B cell (primary cell): ENCODE data around the gene WWP2. TPM values are rescaled to one million over a fixed set of nuclear protein-coding genes. Genes with fewer than 3 reads are reported as not detected.

Source experiments
- ATAC-seq: fragments of 200-7000 bp; cut with Tn5 transposase; one replicate; pipeline ENCODE4 v1.10.0; 2021; ENCODE audit warnings: low read depth, mild to moderate bottlenecking, moderate number of reproducible peaks, moderate library complexity
- CTCF ChIA-PET: fragments of 350-600 bp; sonication (Branson Sonifier 250); formaldehyde crosslinking; loops from one replicate; lab custom pipeline; 2021; ENCODE audit warnings: antibody characterized with exemption, inconsistent platforms; lab: Charles Lee
- POLR2A ChIA-PET: fragments of 350-600 bp; sonication (Branson Sonifier 250); formaldehyde crosslinking; loops from one replicate; lab custom pipeline; 2021; ENCODE audit warnings: antibody characterized with exemption; lab: Charles Lee
- DNase-seq: peaks from one replicate; pipeline ENCODE4 v3.0.0; 2013
- H2AFZ ChIP-seq: 2 replicates; pipeline ENCODE4 v1.6.1; 2012; ENCODE audit warnings: mild to moderate bottlenecking, low read depth, low read length; ENCODE audit not compliant: insufficient read depth, poor library complexity, severe bottlenecking
- H3K27ac ChIP-seq, 2 donors: 1 replicate in 1 of 2; 2 replicates in 1 of 2; pipeline ENCODE4 v1.5.1; 2012 to 2013; ENCODE audit warnings: low read length in 2 of 2, mild to moderate bottlenecking in 2 of 2, moderate library complexity in 1 of 2
- H3K27me3 ChIP-seq, 4 experiments: fragments of 200-600 bp in 1 of 4; sonication (generic) in 1 of 4; replicated peaks in 1 of 4; 1 replicate in 2 of 4; 2 replicates in 2 of 4; pipeline versions ENCODE4 v1.6.1 to v1.7.0; 2013 to 2016; ENCODE audit warnings: low read length in 3 of 4, mild to moderate bottlenecking in 2 of 4, mixed read lengths in 1 of 4, moderate library complexity in 1 of 4; ENCODE audit not compliant: insufficient read depth in 4 of 4, control insufficient read depth in 3 of 4; ENCODE audit errors: control extremely low read depth in 1 of 4
- H3K36me3 ChIP-seq, 2 experiments: replicated peaks in 1 of 2; 1 replicate in 1 of 2; 2 replicates in 1 of 2; pipeline versions ENCODE4 v1.6.1 to v1.7.1; 2013; ENCODE audit warnings: low read length in 1 of 2; ENCODE audit not compliant: insufficient read depth in 2 of 2, control insufficient read depth in 1 of 2; ENCODE audit errors: control extremely low read depth in 1 of 2, extremely low read depth in 1 of 2
- H3K4me1 ChIP-seq, 2 donors: fragments of 200-600 bp in 1 of 2; sonication (generic) in 1 of 2; 1 replicate in 1 of 2; 2 replicates in 1 of 2; pipeline versions ENCODE4 v1.5.1 to v1.6.1; 2013 to 2017; ENCODE audit warnings: low read length in 2 of 2; ENCODE audit not compliant: control insufficient read depth in 2 of 2, insufficient read depth in 2 of 2
- H3K4me2 ChIP-seq: replicated peaks from 2 replicates; pipeline ENCODE3; 2012; ENCODE audit warnings: mild to moderate bottlenecking, low read depth, low read length; ENCODE audit not compliant: poor library complexity, severe bottlenecking
- H3K4me3 ChIP-seq, 5 experiments: fragments of 200-600 bp in 1 of 5; sonication (generic) in 1 of 5; 1 replicate in 3 of 5; 2 replicates in 2 of 5; pipeline versions ENCODE4 v1.5.1 to v1.7.0; 2011 to 2016; ENCODE audit warnings: low read length in 4 of 5, mild to moderate bottlenecking in 4 of 5, low read depth in 2 of 5, control low read depth in 1 of 5, moderate library complexity in 1 of 5; ENCODE audit not compliant: insufficient read depth in 1 of 5; ENCODE audit errors: control extremely low read depth in 1 of 5, extremely low read depth in 1 of 5
- H3K79me2 ChIP-seq: fragments of 200-600 bp; sonication (generic); one replicate; pipeline ENCODE4 v1.6.0; 2016; ENCODE audit warnings: low read length; ENCODE audit not compliant: control insufficient read depth, insufficient read depth
- H3K9ac ChIP-seq: fragments of 200-600 bp; sonication (generic); 2 replicates; pipeline ENCODE4 v1.6.1; 2017; ENCODE audit warnings: mild to moderate bottlenecking, low read length, moderate library complexity
- H3K9me3 ChIP-seq, 3 donors: one replicate each; pipeline versions ENCODE4 v1.6.1 to v1.7.1; 2013; ENCODE audit warnings: low read length in 2 of 3; ENCODE audit not compliant: control insufficient read depth in 2 of 3, insufficient read depth in 1 of 3; ENCODE audit errors: control extremely low read depth in 1 of 3
- H4K20me1 ChIP-seq: 2 replicates; pipeline ENCODE4 v1.6.0; 2012; ENCODE audit warnings: mild to moderate bottlenecking, low read length; ENCODE audit not compliant: insufficient read depth, control insufficient read depth, poor library complexity, severe bottlenecking
- H3K27ac Mint-ChIP-seq: one replicate; pipeline ENCODE4 v1.8.0; 2021; ENCODE audit warnings: mixed read lengths
- H3K27me3 Mint-ChIP-seq: one replicate; pipeline ENCODE4 v1.8.0; 2021; ENCODE audit warnings: mixed read lengths
- H3K4me1 Mint-ChIP-seq: one replicate; pipeline ENCODE4 v1.8.0; 2021; ENCODE audit warnings: mixed read lengths
- H3K4me3 Mint-ChIP-seq: one replicate; pipeline ENCODE4 v1.8.0; 2021; ENCODE audit warnings: mixed read lengths
- H3K9me3 Mint-ChIP-seq: one replicate; pipeline ENCODE4 v1.8.0; 2022; ENCODE audit warnings: mixed read lengths; ENCODE audit not compliant: insufficient read depth
- EZH2 ChIP-seq: IDR thresholded peaks from 2 replicates; pipeline ENCODE4 v1.6.1; 2012; ENCODE audit warnings: borderline replicate concordance, low read depth, mild to moderate bottlenecking, moderate library complexity, low read length; ENCODE audit not compliant: insufficient read depth, poor library complexity, severe bottlenecking
- WGBS: methylation state at CpG from one replicate; pipeline ENCODE4 v1.1.5; 2013; ENCODE audit warnings: missing lambda C conversion rate; ENCODE audit not compliant: insufficient coverage; 5-methylcytosine and 5-hydroxymethylcytosine counted together
- intact Hi-C: fragments of 100-400 bp; cut with micrococcal nuclease; formaldehyde crosslinking; loops from one replicate; pipeline ENCODE4 v1.10.0; 2022
- polyA plus RNA-seq: library from polyadenylated mRNA; depleted of rRNA; stranded (reverse); fragments of >200 nt; gene quantifications from 2 replicates; pipeline ENCODE4 v1.2.3, GENCODE V29; 2012
- total RNA-seq, 2 donors: library from RNA; stranded (reverse); fragments of 120-200 nt in 1 of 2; gene quantifications; 1 replicate in 1 of 2; 2 replicates in 1 of 2; pipeline versions ENCODE4 v1.2.3 to v1.2.4, GENCODE V29; 2013 to 2022
- TF ChIP-seq, protein P1 (sequence below): fragments of 200-600 bp; IDR thresholded peaks from one replicate; pipeline ENCODE4 v1.8.0; 2022; ENCODE audit warnings: antibody characterized with exemption, mild to moderate bottlenecking

WWP2 gene
- total and polyA plus RNA-seq, 2 donors (not counting 1 experiment from before 2014, with no cell fraction given): 33.4 to 105 TPM

DNA sequence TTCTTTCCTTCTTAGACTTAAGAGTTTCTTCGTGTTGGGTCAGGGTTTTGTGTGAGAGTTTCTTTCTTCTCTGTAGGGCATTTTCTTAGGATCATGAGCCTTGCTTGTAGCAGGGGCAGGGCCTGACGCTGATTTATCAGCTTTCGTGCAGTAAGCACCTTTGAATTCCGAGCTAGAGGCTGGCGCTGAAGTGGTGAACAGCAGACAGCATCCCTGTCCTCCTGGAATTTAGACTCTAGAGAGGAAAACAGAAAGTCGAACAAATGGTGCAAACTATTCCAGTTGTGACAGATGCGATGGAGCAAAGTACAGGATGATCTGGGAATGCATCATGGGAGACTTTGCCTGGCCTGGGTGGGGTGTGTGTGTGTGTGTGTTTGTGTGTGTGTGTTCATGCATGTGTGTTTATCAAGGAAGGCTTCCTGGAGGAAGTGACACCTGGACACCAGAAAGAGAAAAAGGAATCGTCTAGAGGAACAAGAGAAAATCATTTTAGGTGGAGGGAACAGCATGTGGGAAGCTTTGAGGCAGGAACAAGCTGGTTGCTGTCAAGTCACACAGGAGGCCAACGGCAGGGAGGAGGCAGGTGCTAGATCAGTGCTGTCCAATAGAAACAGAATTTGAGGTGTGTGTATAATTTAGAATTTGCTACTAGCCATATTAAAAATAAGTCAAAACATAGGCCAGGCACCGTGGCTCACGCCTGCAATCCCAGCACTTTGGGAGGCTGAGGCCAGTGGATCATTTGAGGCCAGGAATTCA lies 60.2 kb downstream of the WWP2 start:
- Histone ChIP-seq H3K9ac (no peak overlapping the region), H3K27ac (no peak overlapping the region), H3K79me2 (peaks cover 47% of the 10 kb centered on the region), H3K4me1 (peaks cover 14 to 18% of the 10 kb centered on the region in 2 donors), H3K36me3 (peaks cover 7 to 19% of the 10 kb centered on the region in 2 experiments), H3K9me3 (peaks cover 0 to 6% (median 3%) of the 10 kb centered on the region in 3 donors), H3K4me3 (no peak overlapping the region), H3K4me2 (no peak overlapping the region), H2AFZ (no peak overlapping the region), H3K27me3 (no peaks in the 10 kb centered on the region), H4K20me1 (no peaks in the 10 kb centered on the region)
- ATAC-seq: no peak
- POLR2A ChIA-PET: interaction anchor here (0.7 kb wide), 1 partner anchor 203 kb away, joined by 3 read pairs; no protein-coding TSS in a partner anchor
- peak overlapping the region; percentile 46 for H3K4me3 Mint-ChIP-seq
- no peaks in the 10 kb centered on the region for H3K9me3 Mint-ChIP-seq
- 93% methylated on average over 8 of the region's 11 CpGs for WGBS
- CTCF ChIA-PET: interaction anchor here (0.7 to 1.2 kb wide), 2 partner anchors 12 to 330 kb away, joined by 3 read pairs; no protein-coding TSS in a partner anchor
- DNase-seq: no peak
- no peaks in the 10 kb centered on the region for H3K27me3 Mint-ChIP-seq
- TF ChIP-seq, protein P1, sequence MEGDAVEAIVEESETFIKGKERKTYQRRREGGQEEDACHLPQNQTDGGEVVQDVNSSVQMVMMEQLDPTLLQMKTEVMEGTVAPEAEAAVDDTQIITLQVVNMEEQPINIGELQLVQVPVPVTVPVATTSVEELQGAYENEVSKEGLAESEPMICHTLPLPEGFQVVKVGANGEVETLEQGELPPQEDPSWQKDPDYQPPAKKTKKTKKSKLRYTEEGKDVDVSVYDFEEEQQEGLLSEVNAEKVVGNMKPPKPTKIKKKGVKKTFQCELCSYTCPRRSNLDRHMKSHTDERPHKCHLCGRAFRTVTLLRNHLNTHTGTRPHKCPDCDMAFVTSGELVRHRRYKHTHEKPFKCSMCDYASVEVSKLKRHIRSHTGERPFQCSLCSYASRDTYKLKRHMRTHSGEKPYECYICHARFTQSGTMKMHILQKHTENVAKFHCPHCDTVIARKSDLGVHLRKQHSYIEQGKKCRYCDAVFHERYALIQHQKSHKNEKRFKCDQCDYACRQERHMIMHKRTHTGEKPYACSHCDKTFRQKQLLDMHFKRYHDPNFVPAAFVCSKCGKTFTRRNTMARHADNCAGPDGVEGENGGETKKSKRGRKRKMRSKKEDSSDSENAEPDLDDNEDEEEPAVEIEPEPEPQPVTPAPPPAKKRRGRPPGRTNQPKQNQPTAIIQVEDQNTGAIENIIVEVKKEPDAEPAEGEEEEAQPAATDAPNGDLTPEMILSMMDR: no peak
- no peak for TF ChIP-seq EZH2
- H3K4me1 Mint-ChIP-seq: peaks cover 19% of the 10 kb centered on the region
- H3K27ac Mint-ChIP-seq: peak overlapping the region; percentile 10
- intact Hi-C loops: no loop called here
